Thoracic aorta (tissue), 2 donors: Measurements from ENCODE around the gene PYURF. TPM values are rescaled to one million over a fixed set of nuclear protein-coding genes. Genes with fewer than 3 reads are reported as not detected.

ENCODE experiments used
- ATAC-seq: fragments of 150-250 bp; one replicate; pipeline ENCODE4 v1.8.0; 2017; ENCODE audit warnings: low read depth; ENCODE audit not compliant: insufficient number of reproducible peaks, low FRiP score
- DNase-seq: peaks from one replicate; pipeline ENCODE4 v3.0.0-alpha.2; 2020; ENCODE audit warnings: low spot score
- H3K27ac ChIP-seq, 2 donors: fragments of 200-600 bp; sonication (generic); 1 replicate in 1 of 2; 2 replicates in 1 of 2; pipeline ENCODE4 v1.5.1; 2016; ENCODE audit warnings: mild to moderate bottlenecking in 2 of 2, moderate library complexity in 2 of 2
- H3K27me3 ChIP-seq: fragments of 200-600 bp; sonication (generic); replicated peaks from 2 replicates; pipeline ENCODE4 v1.6.0; 2016; ENCODE audit warnings: mild to moderate bottlenecking; ENCODE audit not compliant: insufficient read depth
- H3K36me3 ChIP-seq: fragments of 200-600 bp; sonication (generic); one replicate; pipeline ENCODE4 v1.5.1; 2016
- H3K4me1 ChIP-seq, 2 donors: fragments of 200-600 bp; sonication (generic); 1 replicate in 1 of 2; 2 replicates in 1 of 2; pipeline versions ENCODE4 v1.5.1 to v1.6.0; 2016; ENCODE audit warnings: low read depth in 2 of 2, mild to moderate bottlenecking in 1 of 2; ENCODE audit not compliant: control insufficient read depth in 1 of 2
- H3K4me3 ChIP-seq: fragments of 200-600 bp; sonication (generic); 2 replicates; pipeline ENCODE4 v1.5.1; 2016; ENCODE audit warnings: mild to moderate bottlenecking
- H3K9me3 ChIP-seq: fragments of 200-600 bp; sonication (generic); 2 replicates; pipeline ENCODE4 v1.5.1; 2016
- total RNA-seq, 2 donors: library from RNA; depleted of rRNA; stranded (reverse); fragments of >200 nt; gene quantifications; one replicate each; pipeline versions ENCODE4 v1.1.0 to v1.2.3, GENCODE V29; 2016
- TF ChIP-seq, protein P1 (sequence below): fragments of 200-600 bp; sonication (generic); IDR thresholded peaks from one replicate; pipeline ENCODE4 v1.5.1; 2019; ENCODE audit warnings: antibody characterized with exemption

The PYURF gene
- total RNA-seq, 2 donors from 2014 or later: 81.5 to 94.0 TPM

GRCh38 chr4:88518911-88519310, 4.7 kb downstream of the PYURF start:
- Histone ChIP-seq H3K4me1 (peaks cover 5 to 17% of the 10 kb centered on the region in 2 donors), H3K36me3 (peaks cover 4% of the 10 kb centered on the region), H3K27ac (no peak overlapping the region), H3K27me3 (no peaks in the 10 kb centered on the region), H3K4me3 (no peak overlapping the region), H3K9me3 (no peaks in the 10 kb centered on the region)
- TF ChIP-seq, protein P1, sequence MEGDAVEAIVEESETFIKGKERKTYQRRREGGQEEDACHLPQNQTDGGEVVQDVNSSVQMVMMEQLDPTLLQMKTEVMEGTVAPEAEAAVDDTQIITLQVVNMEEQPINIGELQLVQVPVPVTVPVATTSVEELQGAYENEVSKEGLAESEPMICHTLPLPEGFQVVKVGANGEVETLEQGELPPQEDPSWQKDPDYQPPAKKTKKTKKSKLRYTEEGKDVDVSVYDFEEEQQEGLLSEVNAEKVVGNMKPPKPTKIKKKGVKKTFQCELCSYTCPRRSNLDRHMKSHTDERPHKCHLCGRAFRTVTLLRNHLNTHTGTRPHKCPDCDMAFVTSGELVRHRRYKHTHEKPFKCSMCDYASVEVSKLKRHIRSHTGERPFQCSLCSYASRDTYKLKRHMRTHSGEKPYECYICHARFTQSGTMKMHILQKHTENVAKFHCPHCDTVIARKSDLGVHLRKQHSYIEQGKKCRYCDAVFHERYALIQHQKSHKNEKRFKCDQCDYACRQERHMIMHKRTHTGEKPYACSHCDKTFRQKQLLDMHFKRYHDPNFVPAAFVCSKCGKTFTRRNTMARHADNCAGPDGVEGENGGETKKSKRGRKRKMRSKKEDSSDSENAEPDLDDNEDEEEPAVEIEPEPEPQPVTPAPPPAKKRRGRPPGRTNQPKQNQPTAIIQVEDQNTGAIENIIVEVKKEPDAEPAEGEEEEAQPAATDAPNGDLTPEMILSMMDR: no peak
- DNase-seq (no peak), ATAC-seq (no peak)

- ATAC-seq (no peak), DNase-seq (no peak)
- TF ChIP-seq, protein P1: no peak
- Histone ChIP-seq H3K4me3 (no peak overlapping the region), H3K36me3 (peaks cover 4% of the 10 kb centered on the region), H3K27ac (no peak overlapping the region), H3K9me3 (no peaks in the 10 kb centered on the region), H3K27me3 (no peaks in the 10 kb centered on the region), H3K4me1 (peaks cover 5 to 16% of the 10 kb centered on the region in 2 donors)
Measured at GRCh38 chr4:88517825-88518224, 5.8 kb downstream of the PYURF start.

- peaks cover 0 to 6% of the 10 kb centered on the region in 2 donors for H3K4me1 ChIP-seq
- no peaks in the 10 kb centered on the region for H3K27me3 ChIP-seq
- ATAC-seq: no peak
- no peak overlapping the region for H3K4me3 ChIP-seq
- H3K36me3 ChIP-seq: peaks cover 4% of the 10 kb centered on the region
- no peak for DNase-seq
- TF ChIP-seq, protein P1: no peak
- H3K27ac ChIP-seq: no peak overlapping the region
- H3K9me3 ChIP-seq: no peaks in the 10 kb centered on the region
Measured at GRCh38 chr4:88516746-88517145, 6.8 kb downstream of the PYURF start.

GRCh38 chr4:88514557-88515511, 8.7 kb downstream of the PYURF start:
- H3K36me3 ChIP-seq: no peaks in the 10 kb centered on the region
- no peak for DNase-seq
- H3K4me3 ChIP-seq: no peak overlapping the region
- H3K9me3 ChIP-seq: no peaks in the 10 kb centered on the region
- ATAC-seq: no peak
- H3K4me1 ChIP-seq: no peaks in the 10 kb centered on the region
- TF ChIP-seq, protein P1: no peak
- H3K27me3 ChIP-seq: no peaks in the 10 kb centered on the region
- H3K27ac ChIP-seq: no peak overlapping the region

DNA sequence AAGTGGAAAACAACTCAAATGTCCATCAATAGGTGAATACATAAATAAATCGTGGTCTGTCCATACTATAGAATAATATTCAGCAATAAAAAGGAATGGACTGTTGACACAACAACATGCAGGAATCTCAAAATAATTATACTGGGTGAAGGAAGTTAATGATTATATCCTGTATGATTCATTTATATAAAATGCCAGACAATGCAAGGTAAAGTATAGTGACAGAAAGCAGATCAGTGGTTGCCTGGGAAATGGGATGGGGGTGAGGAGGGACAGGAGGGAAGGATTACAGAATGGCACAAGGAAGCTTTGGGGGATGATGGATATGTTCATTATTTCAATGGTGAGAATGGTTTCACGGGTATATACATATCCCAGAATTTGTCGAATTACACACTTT, 12.3 kb downstream of the PYURF start:
- no peak overlapping the region for H3K27ac ChIP-seq
- H3K36me3 ChIP-seq: no peaks in the 10 kb centered on the region
- H3K9me3 ChIP-seq: no peaks in the 10 kb centered on the region
- DNase-seq: no peak
- H3K27me3 ChIP-seq: no peaks in the 10 kb centered on the region
- H3K4me1 ChIP-seq: no peaks in the 10 kb centered on the region
- no peak overlapping the region for H3K4me3 ChIP-seq
- TF ChIP-seq, protein P1: no peak
- no peak for ATAC-seq
